CD4-positive, alpha-beta T cell treated with Interleukin-6 at 100 ng/mL for 8 hours (primary cell): Measurements from ENCODE around the gene TSPAN10.
"Not testable (repeated sequence)": the region's sequence is repeated elsewhere in the genome, so short reads cannot be mapped to it uniquely, and the experiment has no call there.

Experiments used
- DNase-seq: peaks from one replicate; pipeline ENCODE4 v3.0.0-alpha.2; 2020; ENCODE audit warnings: mixed read lengths, low spot score

The TSPAN10 gene

DNA sequence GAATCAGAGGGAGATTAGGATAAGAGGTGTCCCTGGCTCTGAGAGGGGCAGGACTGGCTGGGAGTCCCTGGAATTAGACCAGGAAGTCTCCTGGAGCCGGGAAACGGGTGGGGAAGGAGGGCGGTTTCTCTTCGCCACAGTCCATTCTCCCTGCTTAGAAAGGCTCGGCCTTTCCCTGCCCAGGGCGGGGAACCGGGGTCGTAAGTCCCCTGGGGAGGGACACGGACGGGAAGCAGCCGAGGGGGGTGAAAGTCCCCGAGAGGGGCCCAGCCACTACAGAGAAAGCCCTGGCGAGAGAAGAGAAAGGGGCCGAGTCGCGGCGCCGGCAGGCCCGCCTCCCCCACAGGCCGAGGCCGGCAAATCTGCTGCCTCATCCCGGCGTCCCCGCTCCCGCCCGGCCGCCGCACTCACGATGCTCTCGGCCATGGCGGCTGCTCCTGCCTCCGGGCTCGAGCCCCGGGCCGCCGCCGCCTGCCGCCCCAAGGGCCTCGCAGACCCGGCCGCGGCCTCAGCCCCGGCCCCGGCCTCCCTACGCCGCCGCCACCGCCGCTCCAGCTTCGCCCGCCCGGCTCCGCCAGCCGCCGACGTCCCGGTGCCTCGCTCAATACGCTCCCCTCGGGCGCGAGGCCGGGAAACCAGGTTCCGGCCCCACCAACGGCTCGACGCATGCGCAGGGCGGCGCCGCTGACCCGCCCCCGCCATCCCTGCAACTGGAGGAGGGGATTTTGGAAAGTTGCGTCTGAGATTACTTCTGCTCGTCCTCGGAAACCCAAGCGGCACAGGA, at the start of gene TSPAN10, which contains the start of gene NPLOC4:
TSPAN10 (plus strand) TSS at position 692 of the 784 bp plus-strand sequence. CDS start 5,217 bp downstream, outside the sequence.
NPLOC4 (minus strand) TSS at position 608 of the 784 bp plus-strand sequence; CDS start at position 426, 182 bp downstream.
- DNase-seq, result peak; percentile 78

GRCh38 chr17:81589612-81590011, 47.4 kb upstream of the TSPAN10 start:
- DNase-seq, result no peak

DNA sequence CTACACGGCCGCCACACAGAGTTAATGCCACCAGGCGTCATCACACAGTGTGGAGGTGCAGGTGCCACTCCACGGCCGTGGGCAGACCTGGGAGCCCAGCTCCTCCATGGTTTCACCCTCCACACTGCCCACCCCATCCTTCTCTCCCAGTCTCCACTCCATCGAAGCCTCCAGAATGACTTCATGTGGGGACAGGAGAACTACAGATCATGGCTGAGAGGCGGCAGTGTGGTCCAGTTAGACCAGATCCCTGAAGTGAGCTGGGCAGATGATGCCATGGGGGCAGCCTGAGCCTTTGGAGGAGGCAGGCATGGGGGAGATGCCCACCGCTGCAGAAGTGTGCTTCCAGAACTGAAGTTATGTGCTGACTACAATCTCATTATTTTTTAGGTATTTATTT, 46.9 kb upstream of the TSPAN10 start:
- DNase-seq, result no peak

DNA sequence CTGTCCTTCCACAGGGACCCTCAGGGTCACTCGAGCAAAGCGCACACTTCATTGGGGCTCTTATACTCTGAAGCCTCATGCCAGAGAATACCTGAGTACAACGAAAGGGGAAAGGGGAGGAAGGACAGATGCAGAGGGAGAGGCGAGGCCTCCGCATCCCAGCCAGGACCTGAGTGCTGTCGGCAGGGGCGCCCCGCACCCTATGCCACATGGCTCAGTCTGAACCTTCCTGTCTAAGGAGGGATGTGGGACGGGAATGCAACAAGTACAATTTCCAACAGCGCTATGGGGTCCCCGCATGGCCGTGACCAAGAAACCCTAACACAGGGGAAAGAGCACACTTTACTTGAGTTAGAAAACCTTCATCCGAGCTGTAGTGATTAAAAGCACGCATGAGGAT, 45.0 kb upstream of the TSPAN10 start:
- no peak for DNase-seq

DNA sequence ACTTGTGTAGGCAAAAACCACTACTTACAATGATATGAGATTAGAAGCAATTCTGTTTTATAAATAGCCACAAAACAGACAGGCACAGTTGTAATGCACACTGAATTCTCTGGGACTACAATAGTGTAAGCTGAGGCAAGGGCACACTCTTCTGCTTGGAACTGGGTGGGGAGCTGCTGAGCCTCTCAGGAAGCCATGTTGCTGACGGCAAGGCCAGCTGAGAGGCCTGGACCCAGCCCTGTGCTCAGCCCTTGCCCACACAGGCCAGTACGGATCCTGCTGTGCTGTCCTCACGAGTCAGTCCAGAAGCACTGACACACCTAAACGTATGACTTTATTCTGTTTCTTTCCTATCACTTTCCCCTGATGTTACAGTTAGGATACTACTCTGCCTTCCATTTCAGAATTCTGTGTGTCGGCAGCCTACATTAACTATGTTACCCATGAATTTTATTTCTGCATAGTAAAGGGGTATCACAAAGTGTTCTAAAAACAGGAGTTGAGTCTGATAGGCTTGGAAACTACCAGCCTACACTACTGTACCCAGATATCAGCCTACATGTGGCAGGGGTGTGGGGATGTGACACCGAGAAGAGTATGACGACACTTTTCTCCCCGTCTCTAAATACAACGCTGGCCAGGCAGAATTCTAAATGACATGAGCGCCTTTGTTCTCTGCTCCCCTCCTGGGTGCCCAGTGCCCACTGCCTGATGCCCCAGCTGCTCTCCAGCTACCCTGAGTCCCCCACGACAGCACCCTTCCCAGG, 43.7 kb upstream of the TSPAN10 start:
- no peak for DNase-seq

GRCh38 chr17:81599719-81600486, 37.1 kb upstream of the TSPAN10 start:
- no peak for DNase-seq

DNA sequence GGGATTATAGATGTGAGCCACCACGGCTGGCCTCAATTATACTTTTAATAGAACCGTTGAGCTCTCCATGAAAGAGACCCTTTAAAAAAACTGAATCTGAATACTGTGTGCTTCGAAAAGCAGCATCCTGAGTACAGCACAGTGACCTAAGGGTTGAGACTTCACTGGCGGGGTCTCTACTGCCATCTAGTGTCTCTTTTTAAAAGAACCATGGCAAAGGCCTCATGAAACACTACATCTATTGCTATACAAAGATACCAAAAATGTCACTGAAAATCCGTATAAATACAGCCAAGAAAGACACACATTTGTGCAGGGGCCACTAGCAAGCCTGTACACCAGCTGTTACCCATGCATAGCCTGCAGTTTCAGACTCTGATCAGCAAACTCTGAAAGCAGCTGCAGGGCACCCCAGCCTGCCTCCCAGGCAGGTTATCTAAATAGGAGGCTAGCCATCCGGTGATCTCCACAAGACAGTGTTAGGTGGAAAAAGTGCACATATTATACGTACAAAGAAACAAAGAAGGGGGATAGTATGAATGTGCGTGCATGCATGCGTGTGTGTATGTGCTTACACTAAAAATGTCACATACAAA, 35.4 kb upstream of the TSPAN10 start:
- peak; percentile 62 for DNase-seq

GRCh38 chr17:81603846-81604610, 33.0 kb upstream of the TSPAN10 start:
- DNase-seq, result no peak

DNA sequence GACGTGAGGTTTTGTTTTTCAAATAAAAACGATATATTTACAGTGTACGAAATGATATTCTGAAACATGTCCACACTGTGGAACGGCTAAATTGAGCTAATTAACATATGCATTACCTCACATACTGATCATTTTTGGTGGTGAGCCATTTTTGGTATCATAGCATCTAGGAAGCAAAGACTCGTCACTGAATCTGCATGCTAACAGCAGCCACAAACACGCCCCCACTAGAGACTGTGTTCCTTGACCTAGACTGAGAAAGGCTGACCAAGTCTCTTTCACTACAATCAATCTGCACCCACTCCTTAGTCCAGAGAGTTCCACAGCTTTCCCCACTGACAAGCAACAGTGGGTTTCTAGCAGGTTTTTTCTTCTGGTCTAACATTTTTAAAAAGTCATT, 29.6 kb upstream of the TSPAN10 start:
- no peak for DNase-seq

GRCh38 chr17:81608082-81608481, 28.9 kb upstream of the TSPAN10 start:
- no peak for DNase-seq

- no peak for DNase-seq
Observed at GRCh38 chr17:81608605-81609004, 28.4 kb upstream of the TSPAN10 start.

DNA sequence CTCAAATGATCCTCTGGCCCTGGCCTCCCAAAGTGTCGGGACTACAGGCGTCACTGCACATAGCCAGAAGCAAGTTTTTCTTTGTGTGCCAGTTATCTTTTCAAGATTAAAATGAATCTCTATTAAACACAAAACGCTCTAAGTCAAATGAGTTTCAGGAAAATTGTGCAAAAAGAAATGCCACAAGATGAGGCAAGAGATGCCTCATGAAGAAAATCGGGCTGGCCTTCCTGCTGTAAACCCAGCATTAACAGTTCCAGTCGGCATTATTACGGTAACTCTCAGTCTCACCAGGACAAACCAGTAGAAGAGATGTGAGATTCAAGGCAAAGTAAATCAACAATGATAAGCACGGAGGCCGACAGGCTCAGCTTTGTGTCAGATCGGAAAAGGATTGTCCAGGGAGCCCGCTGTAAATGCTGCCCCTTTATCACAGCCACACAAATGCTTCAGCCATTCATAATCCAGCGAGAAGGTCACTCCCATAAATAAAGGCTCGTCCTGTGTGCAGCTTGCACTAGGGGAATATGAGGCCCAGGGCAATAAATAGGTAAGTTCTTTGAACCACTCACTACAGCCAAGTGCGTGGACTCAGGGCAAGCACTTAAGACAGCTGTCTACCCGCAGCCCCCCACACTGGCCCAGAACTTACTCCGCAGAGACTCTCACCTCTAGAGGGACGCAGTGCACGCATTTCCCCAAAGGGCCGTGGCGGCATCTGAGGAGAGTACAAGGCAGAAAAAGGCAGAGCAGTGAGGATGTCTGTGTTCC, 27.3 kb upstream of the TSPAN10 start:
- no peak for DNase-seq

GRCh38 chr17:81612172-81612970, 24.6 kb upstream of the TSPAN10 start:
- DNase-seq, result no peak

DNA sequence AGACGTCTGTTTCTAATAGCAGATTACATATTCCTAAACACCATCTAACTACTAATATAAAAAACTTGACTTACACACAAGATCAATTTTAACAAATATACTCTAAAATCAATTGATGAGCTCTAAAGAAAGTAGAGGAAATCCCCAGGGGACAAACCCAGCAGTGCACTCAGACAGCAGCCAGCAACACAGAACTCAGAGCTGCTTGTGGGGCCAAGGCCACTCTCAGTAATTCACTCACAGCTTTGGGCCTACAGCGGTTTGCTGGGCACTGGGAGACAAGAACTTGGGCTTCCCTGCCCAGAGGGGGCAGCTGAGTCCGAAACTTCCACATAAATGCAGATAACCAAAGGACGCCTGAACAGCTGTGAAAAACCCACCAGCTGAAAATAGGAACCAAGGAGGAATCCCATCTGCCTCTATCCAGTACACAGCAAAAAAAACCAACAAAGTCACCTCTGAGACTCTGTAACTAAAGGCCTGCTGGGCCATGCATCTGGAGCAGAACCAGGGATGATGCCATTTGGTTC, 21.5 kb upstream of the TSPAN10 start:
- no peak for DNase-seq

DNA sequence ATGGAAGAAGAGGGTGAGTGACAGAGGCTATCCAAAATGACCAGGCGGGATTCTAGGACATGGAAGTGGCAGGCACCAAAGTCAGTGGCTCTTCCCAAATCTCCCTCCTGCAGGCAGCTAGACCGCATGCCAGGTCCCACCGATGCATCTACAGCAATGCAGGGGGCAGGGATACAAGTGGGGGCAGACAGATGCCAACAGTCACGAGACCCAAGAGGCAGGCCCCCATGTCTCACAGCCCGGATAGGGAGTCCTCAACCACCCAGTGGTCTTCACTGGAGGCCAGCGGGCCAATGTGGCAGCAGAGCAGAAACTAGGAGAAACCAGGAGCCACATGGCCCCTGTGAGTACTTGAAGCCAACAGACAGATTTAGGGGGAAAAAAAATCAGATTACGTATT, 20.1 kb upstream of the TSPAN10 start:
- no peak for DNase-seq

- DNase-seq, result not testable (repeated sequence)
Observed at GRCh38 chr17:81618307-81618706, 18.7 kb upstream of the TSPAN10 start.

- DNase-seq, result no peak
Observed at GRCh38 chr17:81621494-81622130, 15.4 kb upstream of the TSPAN10 start.

- no peak for DNase-seq
Observed at GRCh38 chr17:81630274-81630673, 6.7 kb upstream of the TSPAN10 start.

GRCh38 chr17:81631482-81631881, 5.5 kb upstream of the TSPAN10 start:
- no peak for DNase-seq
